Lung (tissue), 4 donors: ENCODE measurements around the gene MCM3. TPM values are rescaled to one million over a fixed set of nuclear protein-coding genes. Genes with fewer than 3 reads are reported as not detected.

ENCODE experiments used
- polyA plus RNA-seq, 2 donors: library from polyadenylated mRNA; stranded (reverse); fragments of 200-250 nt; gene quantifications; one replicate each; pipeline ENCODE4 v1.2.1, GENCODE V29; 2013
- total RNA-seq, 2 donors: library from RNA; depleted of rRNA in 1 of 2; stranded (reverse); fragments of >200 nt in 1 of 2; gene quantifications; one replicate each; pipeline ENCODE4 v1.2.1, GENCODE V29; 2014 to 2021
- donor health status: Bipolar disorder and iron deficiency.
- donor health status: healthy.
- donor health status: DM: yes; HTN: yes; CAD: no.

The MCM3 gene
- total and polyA plus RNA-seq, 4 donors = 19.9 to 40.8 (median 34.1) TPM

Other genes starting within 250 kb of the MCM3 start
- 1 to 10 TPM in 1 of 2 donors, under 1 TPM in 1; 0.15 to 6.1 TPM for gene PKHD1, start 197.1 kb downstream of the MCM3 start, total RNA-seq
- under 1 TPM; 0.01 to 0.02 TPM for gene PKHD1, start 197.1 kb downstream of the MCM3 start, polyA plus RNA-seq
- gene IL17A, start 98.4 kb downstream of the MCM3 start, total RNA-seq = not detected
- gene IL17A, start 98.4 kb downstream of the MCM3 start, polyA plus RNA-seq = under 1 TPM in 1 of 2 donors, not detected in 1; 0.14 TPM
- gene IL17F, start 40.2 kb downstream of the MCM3 start, total RNA-seq = not detected
- under 1 TPM in 1 of 2 donors, not detected in 1; 0.08 TPM for gene IL17F, start 40.2 kb downstream of the MCM3 start, polyA plus RNA-seq
- 1 to 10 TPM; 8.3 to 9.3 TPM for gene PAQR8, start 77.4 kb upstream of the MCM3 start, total RNA-seq
- gene PAQR8, start 77.4 kb upstream of the MCM3 start, polyA plus RNA-seq = 1 to 10 TPM; 2.5 to 3.4 TPM
- gene EFHC1, start 135.6 kb upstream of the MCM3 start, total RNA-seq = 10 to 100 TPM; 49.0 to 81.7 TPM
- gene EFHC1, start 135.6 kb upstream of the MCM3 start, polyA plus RNA-seq = 10 to 100 TPM; 15.7 to 21.9 TPM